H1 (cell line): Measurements from ENCODE around the gene C1GALT1C1. TPM values are rescaled to one million over a fixed set of nuclear protein-coding genes. Genes with fewer than 3 reads are reported as not detected.

Source experiments
- CTCF ChIA-PET: fragments of 300-600 bp; sonication (Branson Sonifier 250); formaldehyde crosslinking; loops from one replicate; lab custom pipeline; 2021; ENCODE audit not compliant: partially characterized antibody; lab: Charles Lee
- POLR2A ChIA-PET: fragments of 300-600 bp; sonication (Branson Sonifier 250); formaldehyde crosslinking; loops from one replicate; lab custom pipeline; 2021; ENCODE audit warnings: inconsistent platforms; ENCODE audit not compliant: partially characterized antibody; lab: Charles Lee
- DNase-seq, 2 experiments: peaks; one replicate each; pipeline versions ENCODE4 v3.0.0 to v3.0.0-alpha.2; 2010 to 2022; ENCODE audit warnings: low spot score in 2 of 2, low read depth in 1 of 2, mixed read lengths in 1 of 2
- FAIRE-seq: peaks from 2 replicates; lab custom pipeline; 2011; peaks lifted over from hg19 to GRCh38; lab: Jason Lieb, UNC
- H2AFZ ChIP-seq: 2 replicates; pipeline ENCODE4 v1.8.1; 2012; ENCODE audit warnings: low read length, inconsistent platforms
- H2AK5ac ChIP-seq: 2 replicates; pipeline ENCODE4 v1.6.1; 2013; ENCODE audit warnings: low read depth, low read length
- H2BK120ac ChIP-seq: replicated peaks from 2 replicates; pipeline ENCODE3; 2013; ENCODE audit warnings: low read depth, low read length, inconsistent platforms
- H2BK12ac ChIP-seq: 2 replicates; pipeline ENCODE4 v1.6.1; 2013; ENCODE audit warnings: low read depth, low read length
- H2BK15ac ChIP-seq: 2 replicates; pipeline ENCODE4 v1.6.1; 2013; ENCODE audit warnings: low read length
- H2BK20ac ChIP-seq: 2 replicates; pipeline ENCODE4 v1.6.1; 2013; ENCODE audit warnings: low read length
- H2BK5ac ChIP-seq: 2 replicates; pipeline ENCODE4 v1.6.1; 2013; ENCODE audit warnings: low read depth, low read length
- H3K14ac ChIP-seq: 2 replicates; pipeline ENCODE4 v1.6.1; 2013; ENCODE audit warnings: inconsistent platforms; ENCODE audit not compliant: insufficient read length
- H3K18ac ChIP-seq: 2 replicates; pipeline ENCODE4 v1.6.1; 2013; ENCODE audit warnings: low read length; ENCODE audit errors: extremely low read depth
- H3K23ac ChIP-seq: 2 replicates; pipeline ENCODE4 v1.6.1; 2013; ENCODE audit warnings: inconsistent platforms; ENCODE audit not compliant: insufficient read length
- H3K23me2 ChIP-seq: 2 replicates; pipeline ENCODE4 v1.6.1; 2013; ENCODE audit warnings: low read depth, low read length
- H3K27ac ChIP-seq: 2 replicates; pipeline ENCODE4 v1.6.1; 2011; ENCODE audit warnings: low read depth, low read length, inconsistent platforms
- H3K27me3 ChIP-seq, 4 experiments: replicated peaks in 1 of 4; 1 replicate in 1 of 4; 2 replicates in 3 of 4; pipeline versions ENCODE4 v1.6.1 to v1.8.1; 2011 to 2013; ENCODE audit warnings: low read length in 3 of 4, mild to moderate bottlenecking in 3 of 4, inconsistent platforms in 2 of 4, mixed read lengths in 2 of 4, moderate library complexity in 1 of 4; ENCODE audit not compliant: control insufficient read depth in 3 of 4, insufficient read depth in 3 of 4; ENCODE audit errors: extremely low read depth in 1 of 4
- H3K36me3 ChIP-seq, 4 experiments: 2 replicates each; pipeline versions ENCODE4 v1.6.1 to v1.8.1; 2011 to 2013; ENCODE audit warnings: mild to moderate bottlenecking in 4 of 4, low read length in 3 of 4, moderate library complexity in 2 of 4, control low read depth in 1 of 4, inconsistent platforms in 1 of 4; ENCODE audit not compliant: insufficient read depth in 4 of 4, control insufficient read depth in 2 of 4
- H3K4ac ChIP-seq: replicated peaks from 2 replicates; pipeline ENCODE3; 2013; ENCODE audit warnings: low read length, low read depth, mixed read lengths, inconsistent platforms; ENCODE audit not compliant: insufficient read length
- H3K4me1 ChIP-seq, 4 experiments: replicated peaks in 1 of 4; 1 replicate in 1 of 4; 2 replicates in 3 of 4; pipeline versions ENCODE4 v1.6.1 to v1.8.1; 2011 to 2013; ENCODE audit warnings: low read length in 3 of 4, inconsistent platforms in 2 of 4, mixed read lengths in 1 of 4; ENCODE audit not compliant: insufficient read depth in 4 of 4, control insufficient read depth in 3 of 4
- H3K4me2 ChIP-seq, 2 experiments: 2 replicates each; pipeline versions ENCODE4 v1.6.1 to v1.8.1; 2011 to 2013; ENCODE audit warnings: low read depth in 2 of 2, low read length in 2 of 2, control low read depth in 1 of 2, inconsistent platforms in 1 of 2, mild to moderate bottlenecking in 1 of 2; ENCODE audit not compliant: insufficient read depth in 1 of 2
- H3K4me3 ChIP-seq, 4 experiments: fragments of 200-600, 300-600 bp in 1 of 4; sonication (generic), shearing (Covaris generic), sonication (Bioruptor Twin) in 1 of 4; 2 replicates each; pipeline versions ENCODE4 v1.5.1 to v1.8.1; 2011 to 2016; ENCODE audit warnings: low read length in 4 of 4, low read depth in 3 of 4, control low read depth in 2 of 4, inconsistent platforms in 2 of 4, mild to moderate bottlenecking in 2 of 4, mixed read lengths in 1 of 4, moderate library complexity in 1 of 4; ENCODE audit not compliant: insufficient read depth in 2 of 4; ENCODE audit errors: extremely low read depth in 1 of 4
- H3K56ac ChIP-seq: replicated peaks from 2 replicates; pipeline ENCODE3; 2013; ENCODE audit warnings: low read depth, mild to moderate bottlenecking, mixed read lengths, low read length, inconsistent platforms; ENCODE audit not compliant: insufficient read length
- H3K79me1 ChIP-seq: 2 replicates; pipeline ENCODE4 v1.6.1; 2013; ENCODE audit warnings: low read depth, low read length, control low read depth
- H3K79me2 ChIP-seq, 2 experiments: 2 replicates each; pipeline versions ENCODE4 v1.6.1 to v1.8.1; 2012 to 2013; ENCODE audit warnings: low read length in 2 of 2, mild to moderate bottlenecking in 2 of 2, inconsistent platforms in 1 of 2; ENCODE audit not compliant: insufficient read depth in 2 of 2, control insufficient read depth in 1 of 2
- H3K9ac ChIP-seq, 4 experiments: replicated peaks in 1 of 4; 1 replicate in 1 of 4; 2 replicates in 3 of 4; pipeline versions ENCODE4 v1.6.1 to v1.8.1; 2011 to 2013; ENCODE audit warnings: low read depth in 3 of 4, low read length in 3 of 4, control low read depth in 2 of 4, mild to moderate bottlenecking in 2 of 4, moderate library complexity in 2 of 4, inconsistent platforms in 1 of 4; ENCODE audit errors: extremely low read depth in 1 of 4
- H3K9me3 ChIP-seq, 2 experiments: 2 replicates each; pipeline versions ENCODE4 v1.6.1 to v1.8.1; 2012 to 2013; ENCODE audit warnings: mild to moderate bottlenecking in 2 of 2, moderate library complexity in 2 of 2, control low read depth in 1 of 2, inconsistent platforms in 1 of 2, low read depth in 1 of 2, low read length in 1 of 2, mixed read lengths in 1 of 2; ENCODE audit not compliant: insufficient read depth in 2 of 2
- H4K20me1 ChIP-seq, 2 experiments: replicated peaks in 1 of 2; 2 replicates each; pipeline versions ENCODE3 to v1.8.1; 2011 to 2013; ENCODE audit warnings: inconsistent platforms in 2 of 2, low read length in 2 of 2, mild to moderate bottlenecking in 1 of 2; ENCODE audit not compliant: insufficient read depth in 2 of 2, control insufficient read depth in 1 of 2
- H4K5ac ChIP-seq: 2 replicates; pipeline ENCODE4 v1.6.1; 2013; ENCODE audit warnings: low read length, low read depth, mixed read lengths, inconsistent platforms; ENCODE audit not compliant: insufficient read length
- H4K8ac ChIP-seq: 2 replicates; pipeline ENCODE4 v1.8.0; 2013; ENCODE audit warnings: mild to moderate bottlenecking, moderate library complexity, low read length, inconsistent platforms; ENCODE audit not compliant: insufficient read depth; ENCODE audit errors: extremely low read depth
- H4K91ac ChIP-seq: replicated peaks from 2 replicates; pipeline ENCODE3; 2013; ENCODE audit warnings: low read length, mixed read lengths, inconsistent platforms; ENCODE audit not compliant: insufficient read length
- CBX8 ChIP-seq: fragments of 300-800, 300-1000 bp; sonication (generic); IDR thresholded peaks from 2 replicates; pipeline ENCODE4 v1.7.1; 2016; ENCODE audit warnings: low read depth, low read length, borderline replicate concordance
- HDAC2 ChIP-seq, 2 experiments: fragments of 300-600 bp in 1 of 2; sonication (generic) in 1 of 2; IDR thresholded peaks; 2 replicates each; pipeline ENCODE4 v1.6.1; 2011 to 2012; ENCODE audit warnings: low read depth in 2 of 2, low read length in 2 of 2, mild to moderate bottlenecking in 2 of 2, moderate library complexity in 2 of 2, borderline replicate concordance in 1 of 2, inconsistent platforms in 1 of 2
- MAFK ChIP-seq: IDR thresholded peaks from 2 replicates; pipeline ENCODE4 v1.6.1; 2012; ENCODE audit warnings: low read depth, mild to moderate bottlenecking, improper control_type of control experiment, low read length
- SIN3A ChIP-seq, 2 experiments: IDR thresholded peaks in 1 of 2; conservative IDR thresholded peaks in 1 of 2; 2 replicates each; pipeline ENCODE4 v1.6.1; 2011 to 2012; ENCODE audit warnings: low read length in 2 of 2, improper control_type of control experiment in 1 of 2, low read depth in 1 of 2, mild to moderate bottlenecking in 1 of 2
- SIRT6 ChIP-seq: IDR thresholded peaks from one replicate; pipeline ENCODE4 v1.7.1; 2012; ENCODE audit warnings: low read length, inconsistent platforms
- TEAD4 ChIP-seq: IDR thresholded peaks from 2 replicates; pipeline ENCODE4 v1.6.1; 2012; ENCODE audit warnings: low read depth, low read length, inconsistent platforms, mixed read lengths
- ZNF274 ChIP-seq: IDR thresholded peaks from 2 replicates; pipeline ENCODE4 v1.7.0; 2012; ENCODE audit warnings: low read length, borderline replicate concordance; ENCODE audit errors: extremely low read depth
- WGBS, 2 experiments: shearing (Covaris generic) in 1 of 2; methylation state at CpG; one replicate each; pipeline versions ENCODE4 v1.1.6 to v1.1.7; 2013 to 2015; ENCODE audit warnings: low lambda C conversion rate in 2 of 2, mixed read lengths in 2 of 2, inconsistent platforms in 1 of 2, low coverage in 1 of 2, missing lambda C conversion rate in 1 of 2; ENCODE audit not compliant: insufficient replicate concordance in 2 of 2, insufficient coverage in 1 of 2, insufficient read length in 1 of 2; ENCODE audit errors: extremely low coverage in 1 of 2, missing lambda C conversion rate in 1 of 2; 5-methylcytosine and 5-hydroxymethylcytosine counted together
- polyA plus RNA-seq, 7 experiments: library from polyadenylated mRNA; depleted of rRNA in 3 of 7; stranded (reverse) in 5 of 7; unstranded in 2 of 7; fragments of >200 nt in 5 of 7; fragments of 200-250 nt in 2 of 7; gene quantifications; 1 replicate in 5 of 7; 2 replicates in 1 of 7; 4 replicates in 1 of 7; pipeline versions ENCODE4 v1.2.1 to v1.2.3, GENCODE V29; 2011 to 2013; ENCODE audit warnings: missing spikeins in 2 of 7, mixed read lengths in 2 of 7
- total RNA-seq: library from RNA; stranded (reverse); fragmentation: NEBNext Ultra II Directional; extraction: Animal tissue kit (Norgen Biotek cat#: 25700); gene quantifications from 2 replicates; pipeline ENCODE4 v1.2.1, GENCODE V29; 2021
- TF ChIP-seq, protein P1 (sequence below): IDR thresholded peaks from 2 replicates; pipeline ENCODE4 v1.6.1; 2011; ENCODE audit warnings: low read depth, mild to moderate bottlenecking, low read length; ENCODE audit not compliant: insufficient read depth

The C1GALT1C1 gene
- total and polyA plus RNA-seq, 2 of the 8 experiments (the other 6 are each of a cell fraction or from before 2014, with no cell fraction given) = 12.5 to 13.9 TPM

DNA sequence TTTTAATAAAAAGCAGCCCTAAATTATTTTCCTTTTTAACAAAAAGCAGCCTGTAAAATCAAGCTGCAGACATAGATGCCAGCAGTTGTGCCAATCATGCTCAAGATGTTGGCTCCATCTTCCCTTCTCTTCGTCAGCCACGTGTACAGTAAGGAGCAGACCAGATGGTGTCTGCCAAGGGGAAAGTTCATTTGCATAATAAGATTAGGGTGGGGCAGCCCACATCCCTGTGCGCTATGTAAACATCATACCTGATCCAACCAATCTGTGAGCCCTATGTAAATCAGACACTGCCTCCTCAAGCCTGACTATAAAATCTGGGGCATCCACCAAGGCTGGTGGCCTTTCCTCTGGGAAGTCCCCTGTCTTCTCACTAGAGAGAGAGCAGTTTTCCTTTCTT, 23.1 kb upstream of the C1GALT1C1 start:
- no peak overlapping the region for H3K27ac ChIP-seq
- DNase-seq (no peak), FAIRE-seq (no peak)
- POLR2A ChIA-PET = no interaction called here
- no peaks in the 10 kb centered on the region for H3K36me3 ChIP-seq
- no peak overlapping the region for H3K4ac ChIP-seq
- H3K4me2 ChIP-seq = no peak overlapping the region
- no peak overlapping the region for H2AFZ ChIP-seq
- no peak overlapping the region for H4K91ac ChIP-seq
- 90% methylated on average over 3 of the region's 3 CpGs; no CpG with 5 or more reads in 1 of the 2 experiments for WGBS, 2 experiments
- no peak overlapping the region for H4K5ac ChIP-seq
- CTCF ChIA-PET = no interaction called here
- no peak overlapping the region for H2AK5ac ChIP-seq
- H2BK5ac ChIP-seq = no peak overlapping the region
- no peak overlapping the region for H3K14ac ChIP-seq
- no peak overlapping the region for H3K9ac ChIP-seq
- no peak overlapping the region for H3K56ac ChIP-seq
- no peak overlapping the region for H4K8ac ChIP-seq
- H4K20me1 ChIP-seq = no peaks in the 10 kb centered on the region
- no peaks in the 10 kb centered on the region for H3K4me1 ChIP-seq
- H3K23me2 ChIP-seq = no peaks in the 10 kb centered on the region
- H3K79me2 ChIP-seq = no peaks in the 10 kb centered on the region
- no peaks in the 10 kb centered on the region for H3K27me3 ChIP-seq
- H3K4me3 ChIP-seq = no peak overlapping the region
- H2BK20ac ChIP-seq = no peak overlapping the region
- H2BK120ac ChIP-seq = no peak overlapping the region
- H3K9me3 ChIP-seq = no peaks in the 10 kb centered on the region
- no peak overlapping the region for H3K18ac ChIP-seq
- no peak overlapping the region for H2BK12ac ChIP-seq
- no peak overlapping the region for H2BK15ac ChIP-seq
- no peak overlapping the region for H3K23ac ChIP-seq
- H3K79me1 ChIP-seq = no peaks in the 10 kb centered on the region
- no peak for TF ChIP-seq CBX8
- no peak for TF ChIP-seq TEAD4
- TF ChIP-seq ZNF274 = no peak
- TF ChIP-seq, protein P1, sequence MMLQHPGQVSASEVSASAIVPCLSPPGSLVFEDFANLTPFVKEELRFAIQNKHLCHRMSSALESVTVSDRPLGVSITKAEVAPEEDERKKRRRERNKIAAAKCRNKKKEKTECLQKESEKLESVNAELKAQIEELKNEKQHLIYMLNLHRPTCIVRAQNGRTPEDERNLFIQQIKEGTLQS = no peak
- TF ChIP-seq SIRT6 = no peak
- no peak for TF ChIP-seq SIN3A (conservative IDR thresholded peaks at IDR 0.05 in 1 of 2, IDR thresholded peaks at IDR 0.05 in 1 of 2; ENCODE audit: low read depth in 1 of 2, low read length in 2 of 2)
- TF ChIP-seq MAFK = no peak
- no peak for TF ChIP-seq HDAC2 (IDR thresholded peaks at IDR 0.05; ENCODE audit: borderline replicate concordance in 1 of 2, low read depth in 2 of 2, low read length in 2 of 2)
